Progenitor cell of endocrine pancreas (in vitro differentiated cells): ENCODE results near the gene GRIA4. TPM values are rescaled to one million over a fixed set of nuclear protein-coding genes. Genes with fewer than 3 reads are reported as not detected.
"Not testable (repeated sequence)": the region's sequence is repeated elsewhere in the genome, so short reads cannot be mapped to it uniquely, and the experiment has no call there.

Source experiments
- DNase-seq: peaks from one replicate; pipeline ENCODE4 v3.0.0; 2021; ENCODE audit warnings: low spot score; ENCODE audit not compliant: unreplicated experiment
- H3K27ac Mint-ChIP-seq: 2 replicates; pipeline ENCODE4 v1.8.0; 2021; ENCODE audit warnings: mild to moderate bottlenecking, moderate library complexity, mixed read lengths
- H3K27me3 Mint-ChIP-seq: 2 replicates; pipeline ENCODE4 v1.8.0; 2021; ENCODE audit warnings: mixed read lengths
- H3K36me3 Mint-ChIP-seq: 2 replicates; pipeline ENCODE4 v1.8.0; 2022; ENCODE audit warnings: mixed read lengths; ENCODE audit not compliant: insufficient read depth
- H3K4me1 Mint-ChIP-seq: 2 replicates; pipeline ENCODE4 v1.8.0; 2021; ENCODE audit warnings: low read depth, mixed read lengths
- H3K4me3 Mint-ChIP-seq: 2 replicates; pipeline ENCODE4 v1.8.0; 2021; ENCODE audit warnings: low read depth, mild to moderate bottlenecking, moderate library complexity, mixed read lengths
- H3K9me3 Mint-ChIP-seq: 2 replicates; pipeline ENCODE4 v1.8.0; 2021; ENCODE audit warnings: low read depth, mixed read lengths
- total RNA-seq: library from RNA; stranded (reverse); gene quantifications from 2 replicates; pipeline ENCODE4 v1.2.1, GENCODE V29; 2021
- TF ChIP-seq, protein P1 (sequence below): fragments of 200-600 bp; sonication (generic); IDR thresholded peaks from one replicate; pipeline ENCODE4 v1.5.0; 2021; ENCODE audit warnings: antibody characterized with exemption, mild to moderate bottlenecking; ENCODE audit not compliant: unreplicated experiment

Gene GRIA4
- total RNA-seq, 1 donor from 2014 or later = 1.3 TPM

DNA sequence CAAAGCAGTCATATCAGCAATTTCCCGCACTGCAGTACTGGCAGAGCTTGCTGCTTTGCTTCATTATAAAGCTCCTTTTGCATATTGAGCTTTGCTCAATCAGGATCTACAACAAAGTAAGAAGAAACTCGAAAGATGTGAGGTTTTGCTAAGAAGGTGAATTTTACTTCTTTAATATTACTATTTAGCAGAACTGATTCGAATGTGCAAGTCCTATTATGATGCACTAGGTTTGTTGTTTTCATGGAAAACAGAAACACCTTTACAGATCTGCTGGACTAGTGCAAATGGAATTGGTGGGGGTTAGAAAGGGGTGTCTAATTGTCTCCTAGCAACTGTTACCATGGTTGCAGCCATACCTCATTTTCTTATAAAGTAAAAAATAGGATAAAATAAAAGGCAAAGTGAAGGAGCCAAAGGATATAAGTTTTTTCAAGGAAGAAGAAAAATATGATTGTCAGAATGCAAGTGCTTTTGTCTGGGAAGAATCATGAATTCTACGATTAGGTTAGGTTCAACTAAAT is 259.0 kb downstream of the GRIA4 start:
- DNase-seq = no peak
- H3K4me3 Mint-ChIP-seq = no peak overlapping the region
- no peaks in the 10 kb centered on the region for H3K36me3 Mint-ChIP-seq
- peaks cover 4% of the 10 kb centered on the region for H3K4me1 Mint-ChIP-seq
- peaks cover under 1% of the 10 kb centered on the region for H3K9me3 Mint-ChIP-seq
- TF ChIP-seq, protein P1, sequence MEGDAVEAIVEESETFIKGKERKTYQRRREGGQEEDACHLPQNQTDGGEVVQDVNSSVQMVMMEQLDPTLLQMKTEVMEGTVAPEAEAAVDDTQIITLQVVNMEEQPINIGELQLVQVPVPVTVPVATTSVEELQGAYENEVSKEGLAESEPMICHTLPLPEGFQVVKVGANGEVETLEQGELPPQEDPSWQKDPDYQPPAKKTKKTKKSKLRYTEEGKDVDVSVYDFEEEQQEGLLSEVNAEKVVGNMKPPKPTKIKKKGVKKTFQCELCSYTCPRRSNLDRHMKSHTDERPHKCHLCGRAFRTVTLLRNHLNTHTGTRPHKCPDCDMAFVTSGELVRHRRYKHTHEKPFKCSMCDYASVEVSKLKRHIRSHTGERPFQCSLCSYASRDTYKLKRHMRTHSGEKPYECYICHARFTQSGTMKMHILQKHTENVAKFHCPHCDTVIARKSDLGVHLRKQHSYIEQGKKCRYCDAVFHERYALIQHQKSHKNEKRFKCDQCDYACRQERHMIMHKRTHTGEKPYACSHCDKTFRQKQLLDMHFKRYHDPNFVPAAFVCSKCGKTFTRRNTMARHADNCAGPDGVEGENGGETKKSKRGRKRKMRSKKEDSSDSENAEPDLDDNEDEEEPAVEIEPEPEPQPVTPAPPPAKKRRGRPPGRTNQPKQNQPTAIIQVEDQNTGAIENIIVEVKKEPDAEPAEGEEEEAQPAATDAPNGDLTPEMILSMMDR = no peak
- H3K27me3 Mint-ChIP-seq = peaks cover 8% of the 10 kb centered on the region
- no peak overlapping the region for H3K27ac Mint-ChIP-seq

DNA sequence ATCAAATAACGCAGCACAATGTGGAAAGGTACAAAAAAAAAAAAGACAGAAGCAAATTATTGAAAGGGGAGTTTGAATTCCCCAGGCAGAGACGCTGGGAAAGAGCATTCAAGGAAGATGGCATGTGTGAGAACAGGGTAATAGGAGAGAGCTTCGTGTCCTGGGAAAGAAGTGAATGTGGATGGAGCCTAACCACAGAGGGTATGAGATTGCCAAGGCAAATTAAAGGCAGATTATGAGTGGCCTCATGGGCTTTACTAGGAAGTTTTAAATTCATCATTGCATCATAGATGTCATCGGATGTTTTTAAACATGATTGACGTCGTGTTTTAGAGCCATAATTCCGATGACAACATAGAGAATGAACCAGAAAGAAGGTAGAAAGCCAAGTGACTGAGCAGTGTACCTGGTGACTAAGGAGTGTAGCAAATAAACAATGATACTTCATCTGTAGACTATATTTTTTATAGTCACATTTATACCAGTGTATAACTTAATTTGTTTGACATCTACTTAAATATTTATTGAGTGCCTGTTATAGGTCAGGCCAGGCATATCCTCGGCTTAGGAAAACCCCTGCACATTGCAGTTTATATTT is 260.7 kb downstream of the GRIA4 start:
- H3K27ac Mint-ChIP-seq = no peak overlapping the region
- H3K4me1 Mint-ChIP-seq = peaks cover 4% of the 10 kb centered on the region
- H3K36me3 Mint-ChIP-seq = peaks cover 3% of the 10 kb centered on the region
- DNase-seq = no peak
- H3K27me3 Mint-ChIP-seq = peaks cover 8% of the 10 kb centered on the region
- no peak overlapping the region for H3K4me3 Mint-ChIP-seq
- H3K9me3 Mint-ChIP-seq = peaks cover 13% of the 10 kb centered on the region
- TF ChIP-seq, protein P1 = no peak

DNA sequence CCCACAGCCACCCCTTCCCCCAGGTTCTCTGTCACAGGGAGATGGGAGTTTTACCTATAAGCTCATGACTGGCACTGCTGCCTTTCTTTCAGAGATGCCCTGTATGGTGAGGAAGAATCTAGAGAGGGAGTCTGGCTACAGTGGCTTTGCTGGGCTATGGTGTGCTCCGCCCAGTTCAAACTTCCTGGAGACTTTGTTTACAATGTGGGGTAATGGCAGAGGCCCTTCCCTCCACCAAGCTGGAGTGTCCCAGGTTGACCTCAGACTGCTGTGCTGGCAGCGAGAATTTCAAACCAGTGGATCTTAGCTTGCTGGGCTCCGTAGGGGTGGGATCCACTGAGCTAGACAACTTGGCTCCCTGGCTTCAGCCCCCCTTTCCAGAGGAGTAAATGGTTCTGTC is 268.6 kb downstream of the GRIA4 start:
- DNase-seq = no peak
- peaks cover 5% of the 10 kb centered on the region for H3K36me3 Mint-ChIP-seq
- H3K4me1 Mint-ChIP-seq = peaks cover 17% of the 10 kb centered on the region
- H3K27ac Mint-ChIP-seq = no peak overlapping the region
- no peak overlapping the region for H3K4me3 Mint-ChIP-seq
- TF ChIP-seq, protein P1 = no peak
- peaks cover 8% of the 10 kb centered on the region for H3K27me3 Mint-ChIP-seq
- peaks cover 25% of the 10 kb centered on the region for H3K9me3 Mint-ChIP-seq

DNA sequence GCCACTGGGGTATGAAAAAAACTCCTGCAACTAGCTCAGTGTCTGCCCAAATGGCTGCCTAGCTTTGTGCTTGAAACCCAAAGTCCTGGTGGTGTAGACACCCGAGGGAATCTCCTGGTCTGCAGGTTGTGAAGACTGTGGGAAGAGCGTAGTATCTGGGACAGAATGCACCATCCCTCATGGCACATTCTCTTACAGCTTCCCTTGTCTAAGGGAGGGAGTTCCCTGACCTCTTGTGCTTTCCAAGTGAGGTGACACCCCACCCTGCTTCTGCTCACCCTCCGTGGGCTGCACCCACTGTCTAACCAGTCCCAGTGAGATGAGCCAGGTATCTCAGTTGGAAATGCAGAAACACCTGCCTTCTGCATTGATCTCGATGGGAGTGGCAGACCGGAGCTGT is 269.1 kb downstream of the GRIA4 start:
- peaks cover 17% of the 10 kb centered on the region for H3K4me1 Mint-ChIP-seq
- peaks cover 23% of the 10 kb centered on the region for H3K9me3 Mint-ChIP-seq
- not testable (repeated sequence) for H3K36me3 Mint-ChIP-seq, H3K4me3 Mint-ChIP-seq, H3K27ac Mint-ChIP-seq, H3K27me3 Mint-ChIP-seq, DNase-seq

DNA sequence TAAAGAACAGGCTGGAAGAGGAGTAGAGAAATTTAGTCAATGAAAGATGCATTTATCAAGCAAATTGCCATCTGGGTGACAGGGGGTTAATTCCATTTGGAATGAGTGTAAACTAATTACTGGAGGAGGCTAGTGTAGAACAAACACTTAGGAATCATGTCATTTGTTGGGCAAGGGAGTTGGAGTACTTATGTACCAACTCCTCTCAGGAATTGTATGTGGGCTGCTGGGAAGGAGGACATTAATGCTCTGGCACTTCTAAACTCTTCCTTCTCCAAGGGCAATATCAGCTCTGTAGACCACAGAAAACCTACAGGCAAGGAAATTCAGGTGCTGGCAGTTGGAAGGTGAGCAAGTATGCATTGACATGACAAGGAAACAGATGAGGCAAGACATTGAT is 271.2 kb downstream of the GRIA4 start:
- H3K9me3 Mint-ChIP-seq = peaks cover 8% of the 10 kb centered on the region
- H3K4me1 Mint-ChIP-seq = peaks cover 17% of the 10 kb centered on the region
- H3K4me3 Mint-ChIP-seq = no peak overlapping the region
- TF ChIP-seq, protein P1 = no peak
- peak overlapping the region; percentile 51 for H3K27ac Mint-ChIP-seq
- no peak for DNase-seq
- peaks cover 2% of the 10 kb centered on the region for H3K36me3 Mint-ChIP-seq
- H3K27me3 Mint-ChIP-seq = peaks cover 5% of the 10 kb centered on the region

DNA sequence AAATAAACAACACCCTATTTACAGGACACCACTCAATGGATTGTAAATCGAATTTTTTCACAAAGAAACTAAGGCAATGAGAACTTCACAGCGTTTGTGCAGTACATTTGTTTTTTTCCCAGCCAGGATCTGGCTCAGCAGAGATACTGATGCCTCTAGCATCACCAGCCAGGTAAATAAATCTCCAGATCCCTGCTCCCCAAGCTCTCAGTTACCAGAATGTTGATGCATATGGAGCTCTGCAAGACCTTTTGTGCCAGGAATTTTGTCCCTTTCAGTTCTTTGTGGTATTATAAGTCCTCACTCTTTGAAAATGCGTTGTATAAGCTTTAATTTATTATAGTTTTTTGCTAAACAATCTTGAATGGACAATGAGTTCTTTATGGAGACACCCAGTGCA is 274.6 kb downstream of the GRIA4 start:
- no peak overlapping the region for H3K27ac Mint-ChIP-seq
- no peak overlapping the region for H3K4me3 Mint-ChIP-seq
- TF ChIP-seq, protein P1 = no peak
- H3K9me3 Mint-ChIP-seq = no peaks in the 10 kb centered on the region
- H3K27me3 Mint-ChIP-seq = no peaks in the 10 kb centered on the region
- H3K36me3 Mint-ChIP-seq = no peaks in the 10 kb centered on the region
- no peak for DNase-seq
- H3K4me1 Mint-ChIP-seq = peaks cover 17% of the 10 kb centered on the region
